Epithelial cell of esophagus (primary cell): ENCODE measurements around the gene SNRNP25.
"Not testable (repeated sequence)": the region's sequence is repeated elsewhere in the genome, so short reads cannot be mapped to it uniquely, and the experiment has no call there.

Experiments used
- DNase-seq: peaks from one replicate; pipeline ENCODE4 v3.0.0; 2010; ENCODE audit warnings: low read depth
- H3K4me3 ChIP-seq: 2 replicates; pipeline ENCODE4 v1.5.1; 2011; ENCODE audit warnings: mild to moderate bottlenecking, low read length, control low read depth
- TF ChIP-seq, protein P1 (sequence below): IDR thresholded peaks from 2 replicates; pipeline ENCODE4 v1.5.1; 2011; ENCODE audit warnings: low read depth, mild to moderate bottlenecking, low read length, control low read depth, inconsistent platforms; ENCODE audit not compliant: insufficient read depth; ENCODE audit errors: missing control alignments

SNRNP25 gene

DNA sequence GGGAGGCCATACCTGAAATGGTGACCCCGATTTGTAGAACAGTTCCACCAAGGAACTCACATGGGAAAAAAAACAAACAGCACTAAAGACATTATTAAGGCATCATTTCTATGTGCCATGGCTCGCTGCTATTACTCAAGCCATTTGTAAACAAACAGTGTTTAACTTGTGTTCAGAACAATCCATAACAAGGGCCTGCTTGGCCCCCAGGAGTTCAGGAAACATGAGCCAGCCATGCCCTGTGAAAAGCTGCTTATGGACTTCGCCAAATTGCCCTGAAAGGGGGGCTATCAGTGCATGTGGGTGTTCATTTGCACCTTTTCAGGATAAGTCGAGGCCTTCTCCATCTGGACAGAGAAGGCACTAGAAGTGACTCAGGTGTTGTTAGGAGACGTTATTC, 8.2 kb upstream of the SNRNP25 start:
- TF ChIP-seq, protein P1, sequence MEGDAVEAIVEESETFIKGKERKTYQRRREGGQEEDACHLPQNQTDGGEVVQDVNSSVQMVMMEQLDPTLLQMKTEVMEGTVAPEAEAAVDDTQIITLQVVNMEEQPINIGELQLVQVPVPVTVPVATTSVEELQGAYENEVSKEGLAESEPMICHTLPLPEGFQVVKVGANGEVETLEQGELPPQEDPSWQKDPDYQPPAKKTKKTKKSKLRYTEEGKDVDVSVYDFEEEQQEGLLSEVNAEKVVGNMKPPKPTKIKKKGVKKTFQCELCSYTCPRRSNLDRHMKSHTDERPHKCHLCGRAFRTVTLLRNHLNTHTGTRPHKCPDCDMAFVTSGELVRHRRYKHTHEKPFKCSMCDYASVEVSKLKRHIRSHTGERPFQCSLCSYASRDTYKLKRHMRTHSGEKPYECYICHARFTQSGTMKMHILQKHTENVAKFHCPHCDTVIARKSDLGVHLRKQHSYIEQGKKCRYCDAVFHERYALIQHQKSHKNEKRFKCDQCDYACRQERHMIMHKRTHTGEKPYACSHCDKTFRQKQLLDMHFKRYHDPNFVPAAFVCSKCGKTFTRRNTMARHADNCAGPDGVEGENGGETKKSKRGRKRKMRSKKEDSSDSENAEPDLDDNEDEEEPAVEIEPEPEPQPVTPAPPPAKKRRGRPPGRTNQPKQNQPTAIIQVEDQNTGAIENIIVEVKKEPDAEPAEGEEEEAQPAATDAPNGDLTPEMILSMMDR: no peak
- H3K4me3 ChIP-seq: no peak overlapping the region
- no peak for DNase-seq

DNA sequence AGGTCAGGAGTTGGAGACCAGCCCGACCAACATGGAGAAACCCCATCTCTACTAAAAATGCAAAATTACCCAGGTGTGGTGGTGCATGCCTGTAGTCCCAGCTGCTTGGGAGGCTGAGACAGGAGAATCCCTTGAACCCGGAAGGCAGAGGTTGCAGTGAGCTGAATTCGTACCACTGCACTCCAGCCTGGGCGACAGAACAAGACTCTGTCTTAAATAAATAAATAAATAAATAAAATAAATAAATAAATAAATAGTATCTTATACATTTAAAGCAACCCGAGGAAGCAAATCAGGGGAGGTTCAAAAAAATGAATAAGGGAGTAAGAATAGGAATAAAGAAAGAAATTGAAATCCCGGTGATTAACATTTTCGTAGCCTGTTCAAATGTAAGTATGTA, 7.1 kb upstream of the SNRNP25 start:
- not testable (repeated sequence) for DNase-seq, H3K4me3 ChIP-seq

DNA sequence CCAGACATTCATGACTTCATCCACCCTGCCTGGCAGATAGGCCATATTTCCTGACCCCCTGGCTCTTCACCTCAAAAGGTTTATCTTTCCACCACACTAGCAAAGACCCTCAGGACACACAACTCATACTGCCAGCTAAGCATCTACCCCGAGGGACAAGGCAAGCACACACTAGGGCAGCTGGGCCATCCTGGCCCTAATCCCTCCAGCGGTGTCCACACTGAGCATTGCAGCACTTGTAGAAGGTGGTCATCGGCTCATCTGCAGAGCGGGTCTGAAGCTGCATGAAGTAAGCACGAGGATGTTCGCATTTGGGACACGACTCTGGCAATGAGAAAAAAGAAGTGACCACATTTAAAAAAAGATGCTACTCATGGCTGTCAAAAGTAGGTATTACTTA, 6.4 kb upstream of the SNRNP25 start:
- TF ChIP-seq, protein P1: no peak
- H3K4me3 ChIP-seq: no peak overlapping the region
- no peak for DNase-seq

DNA sequence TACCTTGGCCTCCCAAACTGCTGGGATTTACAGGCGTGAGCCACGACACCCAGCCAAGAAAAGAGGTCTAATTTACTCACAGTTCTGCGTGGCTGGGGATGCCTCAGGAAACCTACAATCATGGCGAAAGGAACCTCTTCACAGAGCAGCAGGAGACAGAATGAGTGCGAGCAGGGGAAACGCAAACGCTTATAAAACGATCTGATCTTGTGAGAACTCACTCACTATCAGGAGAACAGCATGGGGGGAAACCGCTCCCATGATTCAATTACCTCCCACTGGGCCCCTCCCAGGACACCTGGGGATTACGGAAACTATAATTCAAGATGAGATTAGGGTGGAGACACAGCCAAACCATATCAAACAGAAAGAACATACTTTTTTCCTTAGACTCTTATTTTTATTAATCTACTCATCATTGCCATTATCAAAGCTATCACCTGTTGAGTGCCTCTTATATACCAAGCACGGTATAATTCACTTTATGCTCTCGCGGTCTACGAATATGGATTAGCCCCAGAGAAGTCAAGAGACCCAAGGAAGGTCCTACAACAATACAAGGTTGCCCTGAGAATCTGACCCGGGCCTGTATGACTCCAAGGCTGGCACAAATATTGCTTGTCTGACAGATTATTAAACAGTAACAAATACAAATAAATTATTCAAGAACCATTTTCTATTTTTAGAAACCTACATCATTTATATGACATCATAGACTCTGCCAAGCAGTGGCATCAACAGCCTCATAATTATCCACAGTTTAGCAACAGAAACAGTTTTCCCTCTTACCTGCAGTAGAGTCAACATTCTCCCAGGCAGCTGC, 2.6 kb upstream of the SNRNP25 start:
- no peak for DNase-seq
- TF ChIP-seq, protein P1: no peak
- no peak overlapping the region for H3K4me3 ChIP-seq

DNA sequence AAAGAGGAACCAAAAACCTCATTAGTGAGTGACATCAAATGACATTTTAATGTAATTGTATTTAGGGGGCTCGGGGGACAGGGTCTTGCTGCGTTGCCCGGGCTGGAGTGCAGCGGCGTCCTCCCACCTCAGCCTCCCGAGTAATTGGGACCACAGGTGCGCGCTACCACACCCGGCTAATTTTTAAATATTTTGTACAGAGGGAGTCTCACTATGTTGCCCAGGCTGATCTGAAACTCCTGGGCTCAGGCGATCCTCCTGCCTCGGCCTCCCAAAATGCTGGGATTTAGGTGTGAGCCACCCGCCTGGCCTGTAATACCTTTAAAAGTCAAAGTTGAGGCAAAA, 581 bp downstream of the SNRNP25 start:
- TF ChIP-seq, protein P1: no peak
- H3K4me3 ChIP-seq: peak overlapping the region; percentile 81
- no peak for DNase-seq

DNA sequence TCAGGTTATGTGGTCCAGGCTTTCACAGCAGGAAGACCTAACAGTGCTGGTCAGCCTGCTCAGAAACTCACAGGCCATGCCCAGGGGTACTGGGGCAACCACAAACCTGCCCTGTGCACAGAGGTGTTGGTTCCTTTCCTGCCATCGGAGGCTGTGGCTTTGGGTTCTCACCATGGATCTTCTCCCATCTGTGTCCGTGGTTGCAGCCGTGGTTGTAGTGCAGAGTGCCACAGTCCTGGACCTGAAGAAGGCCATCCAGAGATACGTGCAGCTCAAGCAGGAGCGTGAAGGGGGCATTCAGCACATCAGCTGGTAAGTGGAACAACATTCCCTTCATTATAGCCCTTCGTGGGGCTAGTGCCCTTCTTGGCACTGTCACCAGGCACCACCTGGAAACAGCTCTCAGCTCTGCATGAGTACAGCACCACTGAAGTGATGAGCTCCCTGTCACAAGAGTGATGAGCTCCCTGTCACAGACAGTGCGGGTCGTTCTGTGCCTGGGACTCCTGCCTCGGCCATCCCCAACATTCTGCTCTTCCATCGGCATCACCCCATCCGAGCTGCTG, 2.0 kb downstream of the SNRNP25 start:
- TF ChIP-seq, protein P1: no peak
- no peak overlapping the region for H3K4me3 ChIP-seq
- DNase-seq: no peak

DNA sequence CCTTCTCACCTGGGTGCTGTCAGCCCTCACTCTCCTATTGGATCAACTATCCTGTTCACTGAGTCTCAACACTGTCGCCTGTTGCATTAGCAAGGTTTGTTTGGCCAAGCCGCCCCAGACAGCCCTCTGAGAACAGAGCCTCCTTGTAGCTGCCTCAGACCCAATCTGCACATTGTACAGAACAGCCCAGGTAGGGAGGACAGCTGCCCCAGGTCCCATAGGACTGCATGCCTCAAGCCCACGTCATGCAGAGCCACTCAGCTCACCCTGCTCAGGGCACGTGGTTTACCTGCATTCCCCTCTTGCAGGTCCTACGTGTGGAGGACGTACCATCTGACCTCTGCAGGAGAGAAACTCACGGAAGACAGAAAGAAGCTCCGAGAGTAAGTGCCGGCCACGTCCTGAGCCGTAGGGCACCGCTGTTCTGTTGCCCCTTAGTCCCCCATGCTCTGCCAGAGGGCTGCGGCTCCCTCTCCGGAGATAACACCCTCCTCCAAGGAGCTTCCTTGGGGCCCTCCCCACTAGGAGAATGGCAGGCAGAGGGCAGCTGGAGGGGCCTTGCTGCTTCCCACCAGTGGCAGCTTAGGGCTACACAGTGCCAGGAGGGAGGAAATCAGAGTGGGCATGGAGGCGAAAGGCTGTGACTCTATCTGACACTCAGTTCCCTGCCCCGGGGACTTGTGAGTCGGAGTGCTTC, 2.8 kb downstream of the SNRNP25 start:
- TF ChIP-seq, protein P1: no peak
- DNase-seq: no peak
- H3K4me3 ChIP-seq: no peak overlapping the region
